WI38 (cell line): ENCODE results near the gene AMPD1.

Experiments
- H3K4me3 ChIP-seq: 2 replicates; pipeline ENCODE4 v1.5.1; 2011; ENCODE audit warnings: low read depth, mild to moderate bottlenecking, control low read depth, low read length
- TF ChIP-seq, protein P1 (sequence below): IDR thresholded peaks from 2 replicates; pipeline ENCODE4 v1.5.1; 2012; ENCODE audit warnings: low read depth, mild to moderate bottlenecking, control low read depth, low read length

AMPD1 gene

DNA sequence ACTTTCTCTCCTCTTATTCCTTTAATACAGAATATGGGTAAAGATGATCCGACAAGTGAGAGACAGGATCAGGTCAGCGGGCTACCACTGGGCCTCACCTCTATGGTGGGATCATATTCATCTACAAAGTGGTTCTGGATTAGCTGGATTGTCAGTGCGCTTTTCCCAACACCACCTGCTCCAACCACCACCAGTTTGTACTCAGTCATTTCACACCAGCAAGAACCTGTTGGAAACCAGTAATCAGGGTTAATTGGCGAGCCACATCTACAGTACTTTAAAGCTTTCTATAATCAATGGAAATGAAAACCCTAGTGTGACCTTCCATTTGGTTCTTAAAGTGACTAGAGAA lies 20.6 kb upstream of the AMPD1 start:
- peak overlapping the region; percentile 99 for H3K4me3 ChIP-seq

DNA sequence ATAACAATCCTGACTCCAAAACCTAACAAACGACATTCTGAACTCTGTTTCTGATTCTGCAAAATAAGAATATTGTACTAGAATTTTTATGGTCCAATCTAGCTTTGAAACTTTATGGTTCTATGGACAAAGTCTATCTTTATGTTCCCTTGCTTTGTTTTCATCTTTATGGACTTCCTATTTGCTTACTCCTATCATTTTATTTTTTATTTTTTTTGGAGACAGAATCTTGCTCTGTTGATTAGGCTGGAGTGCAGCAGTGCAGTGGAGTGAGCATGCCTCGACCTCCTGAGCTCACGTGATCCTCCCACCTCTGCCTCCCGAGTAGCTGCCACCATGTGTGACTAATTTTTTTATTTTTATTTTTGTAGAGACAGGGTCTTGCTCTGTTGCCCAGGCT lies 17.6 kb upstream of the AMPD1 start:
- H3K4me3 ChIP-seq = no peak overlapping the region
- TF ChIP-seq, protein P1, sequence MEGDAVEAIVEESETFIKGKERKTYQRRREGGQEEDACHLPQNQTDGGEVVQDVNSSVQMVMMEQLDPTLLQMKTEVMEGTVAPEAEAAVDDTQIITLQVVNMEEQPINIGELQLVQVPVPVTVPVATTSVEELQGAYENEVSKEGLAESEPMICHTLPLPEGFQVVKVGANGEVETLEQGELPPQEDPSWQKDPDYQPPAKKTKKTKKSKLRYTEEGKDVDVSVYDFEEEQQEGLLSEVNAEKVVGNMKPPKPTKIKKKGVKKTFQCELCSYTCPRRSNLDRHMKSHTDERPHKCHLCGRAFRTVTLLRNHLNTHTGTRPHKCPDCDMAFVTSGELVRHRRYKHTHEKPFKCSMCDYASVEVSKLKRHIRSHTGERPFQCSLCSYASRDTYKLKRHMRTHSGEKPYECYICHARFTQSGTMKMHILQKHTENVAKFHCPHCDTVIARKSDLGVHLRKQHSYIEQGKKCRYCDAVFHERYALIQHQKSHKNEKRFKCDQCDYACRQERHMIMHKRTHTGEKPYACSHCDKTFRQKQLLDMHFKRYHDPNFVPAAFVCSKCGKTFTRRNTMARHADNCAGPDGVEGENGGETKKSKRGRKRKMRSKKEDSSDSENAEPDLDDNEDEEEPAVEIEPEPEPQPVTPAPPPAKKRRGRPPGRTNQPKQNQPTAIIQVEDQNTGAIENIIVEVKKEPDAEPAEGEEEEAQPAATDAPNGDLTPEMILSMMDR = no peak

More for the DNA sequence above, 20.6 kb upstream of the AMPD1 start:
- TF ChIP-seq, protein P1 = no peak

DNA sequence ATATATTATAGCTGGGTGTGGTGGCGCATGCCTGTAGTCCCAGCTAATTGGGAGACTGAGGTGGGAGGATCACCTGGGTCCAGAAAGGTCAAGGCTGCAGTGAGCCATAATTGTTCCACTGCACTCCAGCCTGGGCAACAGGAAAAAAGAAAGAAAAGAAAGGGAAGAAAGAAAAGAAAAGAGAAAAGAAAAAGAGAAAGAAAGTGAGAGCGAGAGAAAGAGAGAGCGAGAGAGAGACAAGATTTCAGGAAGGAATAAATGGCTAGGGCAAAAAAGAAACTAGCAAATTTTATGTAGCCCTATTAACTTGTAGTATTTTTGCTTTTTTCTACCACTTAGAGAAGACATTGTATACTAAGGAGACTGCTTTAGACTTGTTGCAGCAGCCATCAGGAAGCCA lies 15.0 kb upstream of the AMPD1 start:
- no peak overlapping the region for H3K4me3 ChIP-seq
- TF ChIP-seq, protein P1 = no peak

DNA sequence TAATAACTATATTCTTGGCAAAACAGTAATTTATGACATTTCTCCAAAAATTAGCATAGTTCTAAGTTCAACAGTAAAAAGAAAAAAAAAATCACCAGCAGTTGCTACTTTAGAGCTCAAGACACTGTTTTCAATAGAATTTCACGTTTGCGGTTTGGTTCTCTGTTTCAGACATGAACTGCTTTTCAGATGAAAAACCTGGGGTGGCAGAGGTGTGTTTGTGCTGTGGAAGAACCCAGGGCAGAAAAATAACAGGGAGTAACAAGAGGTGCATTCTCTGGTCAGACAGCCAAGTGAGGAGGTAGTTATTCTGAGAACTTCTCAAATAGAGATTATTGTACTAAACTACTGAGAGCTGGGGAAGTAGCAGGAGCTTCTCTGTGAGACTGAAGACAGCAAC lies 12.3 kb upstream of the AMPD1 start:
- TF ChIP-seq, protein P1 = no peak
- no peak overlapping the region for H3K4me3 ChIP-seq

DNA sequence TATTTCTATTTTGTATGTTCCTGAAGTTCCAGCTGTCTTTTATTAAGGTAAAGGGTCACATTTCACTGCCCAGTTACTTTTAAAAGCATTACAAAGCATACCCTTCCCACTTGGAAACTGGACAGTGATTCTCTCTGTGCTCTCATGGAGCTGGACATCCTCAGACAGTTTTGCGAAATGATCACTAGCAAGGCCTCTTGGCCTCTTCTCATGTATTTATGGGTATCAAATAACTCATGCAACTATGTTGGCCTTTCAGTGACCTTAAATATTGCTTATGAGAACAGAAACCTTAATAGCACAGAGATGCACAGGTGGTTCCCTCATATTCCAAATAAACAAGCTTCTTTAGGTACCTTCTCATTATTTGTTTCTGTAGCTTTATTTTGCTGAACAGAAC lies 7.9 kb upstream of the AMPD1 start:
- no peak overlapping the region for H3K4me3 ChIP-seq
- TF ChIP-seq, protein P1 = no peak

DNA sequence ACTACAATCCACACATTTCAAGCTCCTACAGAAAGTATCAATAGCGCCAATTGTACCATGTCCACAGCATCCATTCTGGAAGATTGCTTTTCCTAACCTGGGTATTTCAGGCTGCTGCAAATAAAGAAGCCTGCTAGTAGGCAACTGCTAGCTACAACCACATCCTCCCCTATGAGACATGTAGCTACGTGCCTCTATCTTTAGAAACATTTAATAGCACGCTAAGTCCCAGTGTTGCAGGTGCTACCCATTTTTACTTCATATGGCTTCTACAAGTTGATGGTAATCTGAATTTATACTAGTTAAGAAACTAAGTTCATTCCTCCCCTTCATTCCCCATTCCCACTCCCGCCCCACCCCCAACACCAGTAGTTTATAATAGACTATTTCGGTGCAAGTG lies 7.4 kb upstream of the AMPD1 start:
- TF ChIP-seq, protein P1 = no peak
- H3K4me3 ChIP-seq = no peak overlapping the region

DNA sequence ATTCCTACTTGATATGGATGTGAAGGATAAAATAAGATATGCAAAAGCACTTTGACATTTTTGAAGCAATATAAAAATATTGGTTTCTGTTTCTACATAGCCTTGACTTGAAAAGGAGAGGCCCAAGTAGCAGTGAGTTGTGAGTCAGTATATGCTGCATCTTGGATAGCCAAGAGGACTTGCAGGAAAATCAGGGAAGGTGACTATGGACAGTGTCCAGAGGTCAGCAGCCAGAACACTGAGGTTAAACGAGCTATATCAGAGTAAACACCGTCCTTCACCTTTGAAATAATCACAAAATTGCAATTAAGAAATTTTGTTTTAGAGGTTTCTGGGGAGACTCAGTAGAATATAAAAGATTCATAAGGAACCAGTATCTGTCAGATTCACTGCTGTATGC lies 6.6 kb upstream of the AMPD1 start:
- no peak overlapping the region for H3K4me3 ChIP-seq
- TF ChIP-seq, protein P1 = no peak
